H1 (cell line): ENCODE measurements around the gene PRRG4. TPM values are rescaled to one million over a fixed set of nuclear protein-coding genes. Genes with fewer than 3 reads are reported as not detected.
A peak's percentile ranks its signal among the peaks of the same experiment; 100 is the strongest.
"Not testable (repeated sequence)": the region's sequence is repeated elsewhere in the genome, so short reads cannot be mapped to it uniquely, and the experiment has no call there.

ENCODE experiments used
- CTCF ChIA-PET: fragments of 300-600 bp; sonication (Branson Sonifier 250); formaldehyde crosslinking; loops from one replicate; lab custom pipeline; 2021; ENCODE audit not compliant: partially characterized antibody; lab: Charles Lee
- POLR2A ChIA-PET: fragments of 300-600 bp; sonication (Branson Sonifier 250); formaldehyde crosslinking; loops from one replicate; lab custom pipeline; 2021; ENCODE audit warnings: inconsistent platforms; ENCODE audit not compliant: partially characterized antibody; lab: Charles Lee
- DNase-seq, 2 experiments: peaks; one replicate each; pipeline versions ENCODE4 v3.0.0 to v3.0.0-alpha.2; 2010 to 2022; ENCODE audit warnings: low spot score in 2 of 2, low read depth in 1 of 2, mixed read lengths in 1 of 2
- FAIRE-seq: peaks from 2 replicates; lab custom pipeline; 2011; peaks lifted over from hg19 to GRCh38; lab: Jason Lieb, UNC
- H2AFZ ChIP-seq: 2 replicates; pipeline ENCODE4 v1.8.1; 2012; ENCODE audit warnings: low read length, inconsistent platforms
- H2AK5ac ChIP-seq: 2 replicates; pipeline ENCODE4 v1.6.1; 2013; ENCODE audit warnings: low read depth, low read length
- H2BK120ac ChIP-seq: replicated peaks from 2 replicates; pipeline ENCODE3; 2013; ENCODE audit warnings: low read depth, low read length, inconsistent platforms
- H2BK12ac ChIP-seq: 2 replicates; pipeline ENCODE4 v1.6.1; 2013; ENCODE audit warnings: low read depth, low read length
- H2BK15ac ChIP-seq: 2 replicates; pipeline ENCODE4 v1.6.1; 2013; ENCODE audit warnings: low read length
- H2BK20ac ChIP-seq: 2 replicates; pipeline ENCODE4 v1.6.1; 2013; ENCODE audit warnings: low read length
- H2BK5ac ChIP-seq: 2 replicates; pipeline ENCODE4 v1.6.1; 2013; ENCODE audit warnings: low read depth, low read length
- H3K14ac ChIP-seq: 2 replicates; pipeline ENCODE4 v1.6.1; 2013; ENCODE audit warnings: inconsistent platforms; ENCODE audit not compliant: insufficient read length
- H3K18ac ChIP-seq: 2 replicates; pipeline ENCODE4 v1.6.1; 2013; ENCODE audit warnings: low read length; ENCODE audit errors: extremely low read depth
- H3K23ac ChIP-seq: 2 replicates; pipeline ENCODE4 v1.6.1; 2013; ENCODE audit warnings: inconsistent platforms; ENCODE audit not compliant: insufficient read length
- H3K23me2 ChIP-seq: 2 replicates; pipeline ENCODE4 v1.6.1; 2013; ENCODE audit warnings: low read depth, low read length
- H3K27ac ChIP-seq: 2 replicates; pipeline ENCODE4 v1.6.1; 2011; ENCODE audit warnings: low read depth, low read length, inconsistent platforms
- H3K27me3 ChIP-seq, 4 experiments: replicated peaks in 1 of 4; 1 replicate in 1 of 4; 2 replicates in 3 of 4; pipeline versions ENCODE4 v1.6.1 to v1.8.1; 2011 to 2013; ENCODE audit warnings: low read length in 3 of 4, mild to moderate bottlenecking in 3 of 4, inconsistent platforms in 2 of 4, mixed read lengths in 2 of 4, moderate library complexity in 1 of 4; ENCODE audit not compliant: control insufficient read depth in 3 of 4, insufficient read depth in 3 of 4; ENCODE audit errors: extremely low read depth in 1 of 4
- H3K36me3 ChIP-seq, 4 experiments: 2 replicates each; pipeline versions ENCODE4 v1.6.1 to v1.8.1; 2011 to 2013; ENCODE audit warnings: mild to moderate bottlenecking in 4 of 4, low read length in 3 of 4, moderate library complexity in 2 of 4, control low read depth in 1 of 4, inconsistent platforms in 1 of 4; ENCODE audit not compliant: insufficient read depth in 4 of 4, control insufficient read depth in 2 of 4
- H3K4ac ChIP-seq: replicated peaks from 2 replicates; pipeline ENCODE3; 2013; ENCODE audit warnings: low read length, low read depth, mixed read lengths, inconsistent platforms; ENCODE audit not compliant: insufficient read length
- H3K4me1 ChIP-seq, 4 experiments: replicated peaks in 1 of 4; 1 replicate in 1 of 4; 2 replicates in 3 of 4; pipeline versions ENCODE4 v1.6.1 to v1.8.1; 2011 to 2013; ENCODE audit warnings: low read length in 3 of 4, inconsistent platforms in 2 of 4, mixed read lengths in 1 of 4; ENCODE audit not compliant: insufficient read depth in 4 of 4, control insufficient read depth in 3 of 4
- H3K4me2 ChIP-seq, 2 experiments: 2 replicates each; pipeline versions ENCODE4 v1.6.1 to v1.8.1; 2011 to 2013; ENCODE audit warnings: low read depth in 2 of 2, low read length in 2 of 2, control low read depth in 1 of 2, inconsistent platforms in 1 of 2, mild to moderate bottlenecking in 1 of 2; ENCODE audit not compliant: insufficient read depth in 1 of 2
- H3K4me3 ChIP-seq, 4 experiments: fragments of 200-600, 300-600 bp in 1 of 4; sonication (generic), shearing (Covaris generic), sonication (Bioruptor Twin) in 1 of 4; 2 replicates each; pipeline versions ENCODE4 v1.5.1 to v1.8.1; 2011 to 2016; ENCODE audit warnings: low read length in 4 of 4, low read depth in 3 of 4, control low read depth in 2 of 4, inconsistent platforms in 2 of 4, mild to moderate bottlenecking in 2 of 4, mixed read lengths in 1 of 4, moderate library complexity in 1 of 4; ENCODE audit not compliant: insufficient read depth in 2 of 4; ENCODE audit errors: extremely low read depth in 1 of 4
- H3K56ac ChIP-seq: replicated peaks from 2 replicates; pipeline ENCODE3; 2013; ENCODE audit warnings: low read depth, mild to moderate bottlenecking, mixed read lengths, low read length, inconsistent platforms; ENCODE audit not compliant: insufficient read length
- H3K79me1 ChIP-seq: 2 replicates; pipeline ENCODE4 v1.6.1; 2013; ENCODE audit warnings: low read depth, low read length, control low read depth
- H3K79me2 ChIP-seq, 2 experiments: 2 replicates each; pipeline versions ENCODE4 v1.6.1 to v1.8.1; 2012 to 2013; ENCODE audit warnings: low read length in 2 of 2, mild to moderate bottlenecking in 2 of 2, inconsistent platforms in 1 of 2; ENCODE audit not compliant: insufficient read depth in 2 of 2, control insufficient read depth in 1 of 2
- H3K9ac ChIP-seq, 4 experiments: replicated peaks in 1 of 4; 1 replicate in 1 of 4; 2 replicates in 3 of 4; pipeline versions ENCODE4 v1.6.1 to v1.8.1; 2011 to 2013; ENCODE audit warnings: low read depth in 3 of 4, low read length in 3 of 4, control low read depth in 2 of 4, mild to moderate bottlenecking in 2 of 4, moderate library complexity in 2 of 4, inconsistent platforms in 1 of 4; ENCODE audit errors: extremely low read depth in 1 of 4
- H3K9me3 ChIP-seq, 2 experiments: 2 replicates each; pipeline versions ENCODE4 v1.6.1 to v1.8.1; 2012 to 2013; ENCODE audit warnings: mild to moderate bottlenecking in 2 of 2, moderate library complexity in 2 of 2, control low read depth in 1 of 2, inconsistent platforms in 1 of 2, low read depth in 1 of 2, low read length in 1 of 2, mixed read lengths in 1 of 2; ENCODE audit not compliant: insufficient read depth in 2 of 2
- H4K20me1 ChIP-seq, 2 experiments: replicated peaks in 1 of 2; 2 replicates each; pipeline versions ENCODE3 to v1.8.1; 2011 to 2013; ENCODE audit warnings: inconsistent platforms in 2 of 2, low read length in 2 of 2, mild to moderate bottlenecking in 1 of 2; ENCODE audit not compliant: insufficient read depth in 2 of 2, control insufficient read depth in 1 of 2
- H4K5ac ChIP-seq: 2 replicates; pipeline ENCODE4 v1.6.1; 2013; ENCODE audit warnings: low read length, low read depth, mixed read lengths, inconsistent platforms; ENCODE audit not compliant: insufficient read length
- H4K8ac ChIP-seq: 2 replicates; pipeline ENCODE4 v1.8.0; 2013; ENCODE audit warnings: mild to moderate bottlenecking, moderate library complexity, low read length, inconsistent platforms; ENCODE audit not compliant: insufficient read depth; ENCODE audit errors: extremely low read depth
- H4K91ac ChIP-seq: replicated peaks from 2 replicates; pipeline ENCODE3; 2013; ENCODE audit warnings: low read length, mixed read lengths, inconsistent platforms; ENCODE audit not compliant: insufficient read length
- TBP ChIP-seq: IDR thresholded peaks from 2 replicates; pipeline ENCODE4 v1.6.1; 2011; ENCODE audit warnings: low read depth, low read length, improper control_type of control experiment
- WGBS, 2 experiments: shearing (Covaris generic) in 1 of 2; methylation state at CpG; one replicate each; pipeline versions ENCODE4 v1.1.6 to v1.1.7; 2013 to 2015; ENCODE audit warnings: low lambda C conversion rate in 2 of 2, mixed read lengths in 2 of 2, inconsistent platforms in 1 of 2, low coverage in 1 of 2, missing lambda C conversion rate in 1 of 2; ENCODE audit not compliant: insufficient replicate concordance in 2 of 2, insufficient coverage in 1 of 2, insufficient read length in 1 of 2; ENCODE audit errors: extremely low coverage in 1 of 2, missing lambda C conversion rate in 1 of 2; 5-methylcytosine and 5-hydroxymethylcytosine counted together
- polyA plus RNA-seq, 7 experiments: library from polyadenylated mRNA; depleted of rRNA in 3 of 7; stranded (reverse) in 5 of 7; unstranded in 2 of 7; fragments of >200 nt in 5 of 7; fragments of 200-250 nt in 2 of 7; gene quantifications; 1 replicate in 5 of 7; 2 replicates in 1 of 7; 4 replicates in 1 of 7; pipeline versions ENCODE4 v1.2.1 to v1.2.3, GENCODE V29; 2011 to 2013; ENCODE audit warnings: missing spikeins in 2 of 7, mixed read lengths in 2 of 7
- total RNA-seq: library from RNA; stranded (reverse); fragmentation: NEBNext Ultra II Directional; extraction: Animal tissue kit (Norgen Biotek cat#: 25700); gene quantifications from 2 replicates; pipeline ENCODE4 v1.2.1, GENCODE V29; 2021

The PRRG4 gene
- total and polyA plus RNA-seq, 2 of the 8 experiments (the other 6 are each of a cell fraction or from before 2014, with no cell fraction given), result 0.65 to 1.7 TPM

DNA sequence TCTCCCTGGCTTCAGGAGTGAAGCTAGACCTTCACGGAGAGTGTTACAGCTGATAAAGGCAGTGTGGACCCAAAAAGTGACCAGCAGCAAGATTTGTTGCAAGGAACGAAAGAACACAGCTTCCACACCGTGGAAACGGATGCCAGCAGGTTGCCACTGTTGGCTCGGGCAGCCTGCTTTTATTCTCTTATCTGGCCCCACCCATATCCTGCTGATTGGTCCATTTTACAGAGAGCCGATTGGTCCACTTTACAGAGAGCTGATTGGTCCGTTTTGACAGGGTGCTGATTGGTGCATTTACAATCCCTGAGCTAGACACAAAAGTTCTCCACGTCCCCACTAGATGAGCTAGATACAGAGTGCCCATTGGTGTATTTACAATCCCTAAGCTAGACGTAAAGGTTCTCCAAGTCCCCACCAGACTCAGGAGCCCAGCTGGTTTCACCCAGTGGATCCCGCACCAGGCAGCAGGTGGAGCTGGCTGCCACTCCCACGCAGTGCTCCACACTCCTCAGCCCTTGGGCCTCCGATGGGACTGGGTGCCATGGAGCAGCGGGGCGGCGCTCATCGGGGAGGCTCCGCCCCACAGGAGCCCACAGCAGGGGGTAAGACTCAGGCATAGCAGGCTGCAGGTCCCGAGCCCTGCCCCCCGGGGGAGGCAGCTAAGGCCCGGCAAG is 58.1 kb downstream of the PRRG4 start:
- CTCF ChIA-PET, result interaction anchor here (1.1 to 5.9 kb wide), 4 partner anchors 9 to 19 kb away, joined by 3 to 55 read pairs (median 12); no protein-coding TSS in a partner anchor
- FAIRE-seq, result not testable (repeated sequence)

More for the DNA sequence above, 58.1 kb downstream of the PRRG4 start:
- Histone ChIP-seq H3K9me3 (peaks cover 9 to 14% of the 10 kb centered on the region in 2 experiments), H2BK12ac (peak overlapping the region; percentile 81; the same call in 1 of the 2 replicates), H2BK15ac (peak overlapping the region; percentile 67; the same call in 1 of the 2 replicates), H2AK5ac (peak overlapping the region; percentile 60; the same call in 1 of the 2 replicates), H4K91ac (peak overlapping the region; percentile 56), H2BK5ac (peak overlapping the region; percentile 32; the same call in 1 of the 2 replicates), H3K4me1 (peaks cover 0 to 13% (median 6%) of the 10 kb centered on the region in 4 experiments; a peak in 6 of 7 replicates), H2BK20ac (peak overlapping the region; percentile 72; the same call in 1 of the 2 replicates)
- H3K23me2 ChIP-seq, H3K18ac ChIP-seq, H3K79me2 ChIP-seq, H3K4ac ChIP-seq, H3K27me3 ChIP-seq, H4K8ac ChIP-seq, H3K9ac ChIP-seq, H3K36me3 ChIP-seq, H3K14ac ChIP-seq, DNase-seq, H3K4me3 ChIP-seq, H3K27ac ChIP-seq, H2AFZ ChIP-seq, H2BK120ac ChIP-seq, H3K56ac ChIP-seq, H4K5ac ChIP-seq, H4K20me1 ChIP-seq, POLR2A ChIA-PET, H3K23ac ChIP-seq, H3K4me2 ChIP-seq, H3K79me1 ChIP-seq: not testable (repeated sequence)
- WGBS, 2 experiments, result 95% methylated on average over 19 of the region's 20 CpGs; no CpG with 5 or more reads in 1 of the 2 experiments
- TF ChIP-seq TBP, result 0 out of 2 replicates have a peak, but pooled peaks have one; percentile 13
